Measurements from ENCODE around the gene CLRN2.

Gene CLRN2

DNA sequence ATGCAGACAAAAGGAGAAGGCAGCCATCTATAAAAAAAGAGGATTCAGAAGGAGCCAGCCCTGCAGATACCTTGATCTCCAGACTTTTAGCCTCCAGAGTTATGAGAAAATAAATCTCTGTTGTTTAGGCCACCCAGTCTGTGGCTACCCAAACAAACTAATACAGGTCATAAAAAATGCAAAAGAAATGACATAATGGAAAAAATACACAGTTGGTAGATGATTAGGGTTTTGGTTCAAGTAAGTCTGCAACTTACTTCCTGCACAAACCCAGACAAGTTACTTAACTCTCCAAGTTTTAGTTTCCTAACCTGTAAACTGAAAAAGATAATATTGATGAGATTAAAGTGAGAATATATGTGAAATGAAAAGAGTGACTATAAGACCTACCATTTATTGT lies 14.4 kb upstream of the CLRN2 start:
- H3K9me3 ChIP-seq (ENCODE audit: insufficient read depth, low read depth, low read length) = no peaks in the 10 kb centered on the region
- no peak overlapping the region for H3K9ac ChIP-seq (ENCODE audit: low read depth, low read length, poor library complexity, severe bottlenecking)
- no peaks in the 10 kb centered on the region for H4K20me1 ChIP-seq (ENCODE audit: insufficient read depth, low read length, poor library complexity, severe bottlenecking)
- no peaks in the 10 kb centered on the region for H3F3A ChIP-seq (ENCODE audit: low read depth)
- H3K4me1 ChIP-seq (ENCODE audit: insufficient read depth, low read length, poor library complexity, severe bottlenecking) = no peaks in the 10 kb centered on the region
- no peak for TF ChIP-seq CTCF (conservative IDR thresholded peaks at IDR 0.05; ENCODE audit: low read length)
- TF ChIP-seq EZH2phosphoT487 (IDR thresholded peaks at IDR 0.05; ENCODE audit: borderline replicate concordance) = no peak
- peaks cover 34% of the 10 kb centered on the region; the same call in 1 of the 2 replicates for H3K36me3 ChIP-seq (ENCODE audit: insufficient read depth, low read length)
- no peaks in the 10 kb centered on the region for H3K9me2 ChIP-seq (replicated peaks; ENCODE audit: low read depth, low read length)
- no peak overlapping the region for H3K4me3 ChIP-seq (ENCODE audit: low read length, poor library complexity, severe bottlenecking)
- H3K79me2 ChIP-seq (ENCODE audit: insufficient read depth, low read length) = no peaks in the 10 kb centered on the region
- no peak overlapping the region for H3K4me2 ChIP-seq (ENCODE audit: low read depth, low read length, poor library complexity, severe bottlenecking)
- H3K27me3 ChIP-seq (ENCODE audit: insufficient read depth, low read length, poor library complexity, severe bottlenecking) = no peaks in the 10 kb centered on the region
- no peak overlapping the region for H2AFZ ChIP-seq (ENCODE audit: low read length)

GRCh38 chr4:17502756-17503155 lies 12.2 kb upstream of the CLRN2 start:
- Histone ChIP-seq H3K36me3 (ENCODE audit: insufficient read depth, low read length) (peaks cover 31% of the 10 kb centered on the region; the same call in 1 of the 2 replicates), H2AFZ (ENCODE audit: low read length) (no peak overlapping the region), H3K4me3 (ENCODE audit: low read length, poor library complexity, severe bottlenecking) (no peak overlapping the region), H4K20me1 (ENCODE audit: insufficient read depth, low read length, poor library complexity, severe bottlenecking) (no peaks in the 10 kb centered on the region), H3K79me2 (ENCODE audit: insufficient read depth, low read length) (no peaks in the 10 kb centered on the region), H3K9ac (ENCODE audit: low read depth, low read length, poor library complexity, severe bottlenecking) (no peak overlapping the region), H3K4me2 (ENCODE audit: low read depth, low read length, poor library complexity, severe bottlenecking) (no peak overlapping the region), H3K9me2 (replicated peaks; ENCODE audit: low read depth, low read length) (no peaks in the 10 kb centered on the region), H3K27me3 (ENCODE audit: insufficient read depth, low read length, poor library complexity, severe bottlenecking) (no peaks in the 10 kb centered on the region), H3K4me1 (ENCODE audit: insufficient read depth, low read length, poor library complexity, severe bottlenecking) (no peaks in the 10 kb centered on the region), H3F3A (ENCODE audit: low read depth) (no peaks in the 10 kb centered on the region), H3K9me3 (ENCODE audit: insufficient read depth, low read depth, low read length) (no peaks in the 10 kb centered on the region)
- TF ChIP-seq CTCF (conservative IDR thresholded peaks at IDR 0.05; ENCODE audit: low read length) (no peak), EZH2phosphoT487 (IDR thresholded peaks at IDR 0.05; ENCODE audit: borderline replicate concordance) (no peak)

- H3K27me3 ChIP-seq (ENCODE audit: insufficient read depth, low read length, poor library complexity, severe bottlenecking) = no peaks in the 10 kb centered on the region
- no peaks in the 10 kb centered on the region for H3K9me3 ChIP-seq (ENCODE audit: insufficient read depth, low read depth, low read length)
- no peaks in the 10 kb centered on the region for H4K20me1 ChIP-seq (ENCODE audit: insufficient read depth, low read length, poor library complexity, severe bottlenecking)
- H3K4me2 ChIP-seq (ENCODE audit: low read depth, low read length, poor library complexity, severe bottlenecking) = no peak overlapping the region
- H3K79me2 ChIP-seq (ENCODE audit: insufficient read depth, low read length) = no peaks in the 10 kb centered on the region
- no peaks in the 10 kb centered on the region for H3K9me2 ChIP-seq (replicated peaks; ENCODE audit: low read depth, low read length)
- no peak overlapping the region for H3K9ac ChIP-seq (ENCODE audit: low read depth, low read length, poor library complexity, severe bottlenecking)
- TF ChIP-seq CTCF (conservative IDR thresholded peaks at IDR 0.05; ENCODE audit: low read length) = no peak
- TF ChIP-seq EZH2phosphoT487 (IDR thresholded peaks at IDR 0.05; ENCODE audit: borderline replicate concordance) = no peak
- no peak overlapping the region for H2AFZ ChIP-seq (ENCODE audit: low read length)
- no peak overlapping the region for H3K4me3 ChIP-seq (ENCODE audit: low read length, poor library complexity, severe bottlenecking)
- H3F3A ChIP-seq (ENCODE audit: low read depth) = no peaks in the 10 kb centered on the region
- H3K36me3 ChIP-seq (ENCODE audit: insufficient read depth, low read length) = peaks cover 22% of the 10 kb centered on the region; the same call in 1 of the 2 replicates
- H3K4me1 ChIP-seq (ENCODE audit: insufficient read depth, low read length, poor library complexity, severe bottlenecking) = no peaks in the 10 kb centered on the region
These were observed 10.9 kb upstream of the CLRN2 start for GRCh38 chr4:17504081-17504480.
